Suprapubic skin (tissue), 4 donors: ENCODE results near the gene CLEC4F. TPM values are rescaled to one million over a fixed set of nuclear protein-coding genes. Genes with fewer than 3 reads are reported as not detected.

Source experiments
- DNase-seq, 2 donors: peaks; one replicate each; pipeline ENCODE4 v3.0.0-alpha.2; 2019; ENCODE audit warnings: low spot score in 2 of 2
- H3K27ac ChIP-seq: fragments of 200-600 bp; sonication (generic); one replicate; pipeline ENCODE4 v1.5.1; 2019
- H3K27me3 ChIP-seq: fragments of 200-600 bp; sonication (generic); one replicate; pipeline ENCODE4 v1.5.1; 2019
- H3K36me3 ChIP-seq: fragments of 200-600 bp; sonication (generic); one replicate; pipeline ENCODE4 v1.5.1; 2019
- H3K4me1 ChIP-seq: fragments of 200-600 bp; sonication (generic); one replicate; pipeline ENCODE4 v1.5.1; 2019
- H3K4me3 ChIP-seq: fragments of 200-600 bp; sonication (generic); one replicate; pipeline ENCODE4 v1.5.1; 2019; ENCODE audit warnings: mild to moderate bottlenecking
- H3K9me3 ChIP-seq: fragments of 200-600 bp; sonication (generic); one replicate; pipeline ENCODE4 v1.5.1; 2019
- EP300 ChIP-seq: sonication (generic); formaldehyde crosslinking; IDR thresholded peaks from one replicate; pipeline ENCODE4 v1.6.1; 2017; ENCODE audit warnings: antibody characterized with exemption
- POLR2A ChIP-seq, 2 donors: fragments of 450-650 bp; IDR thresholded peaks; one replicate each; pipeline ENCODE4 v1.6.1; 2017; ENCODE audit warnings: antibody characterized with exemption in 2 of 2, mild to moderate bottlenecking in 2 of 2, moderate library complexity in 2 of 2
- POLR2AphosphoS5 ChIP-seq, 3 donors: sonication (generic); formaldehyde crosslinking; IDR thresholded peaks; one replicate each; pipeline ENCODE4 v1.6.1; 2017; ENCODE audit warnings: antibody characterized with exemption in 3 of 3
- WGBS: methylation state at CpG from one replicate; pipeline ENCODE4 v1.1.5; 2018; 5-methylcytosine and 5-hydroxymethylcytosine counted together
- total RNA-seq, 4 donors: library from RNA; depleted of rRNA; stranded (reverse); fragments of >200 nt; gene quantifications; one replicate each; pipeline ENCODE4 v1.1.0, GENCODE V29; 2016
- TF ChIP-seq, protein P1 (sequence below), 2 donors: fragments of 200-600 bp in 1 of 2; fragments of 450-650 bp in 1 of 2; sonication (generic) in 1 of 2; IDR thresholded peaks; one replicate each; pipeline ENCODE4 v1.5.1; 2016 to 2019; ENCODE audit warnings: antibody characterized with exemption in 2 of 2, mild to moderate bottlenecking in 1 of 2, moderate library complexity in 1 of 2

Gene CLEC4F
- total RNA-seq, 4 donors from 2014 or later: 0.60 to 3.0 (median 0.93) TPM

DNA sequence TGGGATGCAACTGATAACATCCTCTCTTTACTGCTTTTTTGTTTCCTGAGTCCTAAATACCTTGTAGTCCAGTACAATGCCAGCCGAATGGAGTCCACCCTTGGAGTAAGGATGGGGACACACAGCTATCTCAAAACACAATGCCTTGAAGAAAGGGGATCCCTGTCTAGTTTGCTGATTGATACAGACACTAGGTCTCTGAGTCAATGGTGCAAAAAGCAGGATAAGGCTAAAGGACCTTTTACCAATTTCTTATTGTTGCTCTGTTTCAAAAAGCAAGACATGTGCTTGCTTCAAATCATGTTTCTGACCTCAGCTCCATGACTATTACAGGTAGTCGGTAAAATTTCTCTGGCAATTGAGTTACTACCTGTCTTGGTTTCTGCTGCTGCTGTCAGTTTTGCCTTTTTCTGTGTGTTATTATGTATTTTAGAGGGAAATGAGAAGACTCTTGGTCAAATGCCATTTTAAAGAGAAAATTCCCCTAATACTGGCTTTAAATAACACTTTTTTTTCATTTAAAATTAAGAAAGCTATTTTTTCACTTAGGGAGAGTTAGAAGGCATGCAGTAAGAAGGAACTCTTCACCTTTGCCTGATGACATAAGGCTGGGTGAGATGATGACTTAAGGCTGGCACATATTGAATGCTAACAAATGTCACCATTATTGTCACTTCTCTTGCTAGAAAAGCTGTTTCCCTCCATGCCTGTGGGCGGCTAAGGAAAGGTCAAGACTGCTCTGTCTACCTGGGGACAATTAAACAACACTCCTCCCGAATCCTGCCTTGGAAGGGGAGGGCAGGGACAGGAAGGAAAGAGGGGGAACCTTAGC lies 25.0 kb downstream of the CLEC4F start:
- no peak for DNase-seq
- TF ChIP-seq, protein P1, sequence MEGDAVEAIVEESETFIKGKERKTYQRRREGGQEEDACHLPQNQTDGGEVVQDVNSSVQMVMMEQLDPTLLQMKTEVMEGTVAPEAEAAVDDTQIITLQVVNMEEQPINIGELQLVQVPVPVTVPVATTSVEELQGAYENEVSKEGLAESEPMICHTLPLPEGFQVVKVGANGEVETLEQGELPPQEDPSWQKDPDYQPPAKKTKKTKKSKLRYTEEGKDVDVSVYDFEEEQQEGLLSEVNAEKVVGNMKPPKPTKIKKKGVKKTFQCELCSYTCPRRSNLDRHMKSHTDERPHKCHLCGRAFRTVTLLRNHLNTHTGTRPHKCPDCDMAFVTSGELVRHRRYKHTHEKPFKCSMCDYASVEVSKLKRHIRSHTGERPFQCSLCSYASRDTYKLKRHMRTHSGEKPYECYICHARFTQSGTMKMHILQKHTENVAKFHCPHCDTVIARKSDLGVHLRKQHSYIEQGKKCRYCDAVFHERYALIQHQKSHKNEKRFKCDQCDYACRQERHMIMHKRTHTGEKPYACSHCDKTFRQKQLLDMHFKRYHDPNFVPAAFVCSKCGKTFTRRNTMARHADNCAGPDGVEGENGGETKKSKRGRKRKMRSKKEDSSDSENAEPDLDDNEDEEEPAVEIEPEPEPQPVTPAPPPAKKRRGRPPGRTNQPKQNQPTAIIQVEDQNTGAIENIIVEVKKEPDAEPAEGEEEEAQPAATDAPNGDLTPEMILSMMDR (IDR thresholded peaks at IDR 0.05): no peak
- TF ChIP-seq POLR2A (IDR thresholded peaks at IDR 0.05) (no peak), POLR2AphosphoS5 (IDR thresholded peaks at IDR 0.05) (no peak), EP300 (no peak)
- Histone ChIP-seq H3K27me3 (peaks cover 47% of the 10 kb centered on the region), H3K36me3 (no peaks in the 10 kb centered on the region), H3K4me3 (no peak overlapping the region), H3K27ac (no peak overlapping the region), H3K9me3 (peaks cover 6% of the 10 kb centered on the region), H3K4me1 (peaks cover 3% of the 10 kb centered on the region)
- WGBS: 70% methylated on average over 4 of the region's 4 CpGs

DNA sequence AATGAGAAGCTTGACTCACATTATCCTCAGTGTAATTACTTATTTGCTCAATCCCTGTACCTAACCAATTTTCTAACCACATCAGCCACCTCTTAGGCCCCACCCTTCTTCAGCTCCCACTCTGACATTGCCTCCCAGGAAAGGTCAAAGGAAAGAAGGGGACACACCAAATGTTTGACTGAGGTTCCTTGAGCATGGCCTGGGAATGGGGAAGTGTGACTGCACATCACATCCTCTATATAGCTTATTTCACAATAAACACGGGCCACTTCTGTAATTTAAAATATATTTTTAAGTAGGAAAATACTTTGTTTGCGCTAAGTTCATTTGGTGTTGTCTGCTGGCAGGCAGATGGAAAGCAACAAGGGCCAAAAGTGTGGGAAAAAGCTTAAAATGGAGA lies 26.9 kb downstream of the CLEC4F start:
- TF ChIP-seq POLR2AphosphoS5 (IDR thresholded peaks at IDR 0.05): no peak
- TF ChIP-seq, protein P1 (IDR thresholded peaks at IDR 0.05): no peak
- TF ChIP-seq POLR2A (IDR thresholded peaks at IDR 0.05): no peak
- no peak for TF ChIP-seq EP300
- 86% methylated on average over 2 of the region's 2 CpGs for WGBS
- H3K27me3 ChIP-seq: peaks cover 59% of the 10 kb centered on the region

DNA sequence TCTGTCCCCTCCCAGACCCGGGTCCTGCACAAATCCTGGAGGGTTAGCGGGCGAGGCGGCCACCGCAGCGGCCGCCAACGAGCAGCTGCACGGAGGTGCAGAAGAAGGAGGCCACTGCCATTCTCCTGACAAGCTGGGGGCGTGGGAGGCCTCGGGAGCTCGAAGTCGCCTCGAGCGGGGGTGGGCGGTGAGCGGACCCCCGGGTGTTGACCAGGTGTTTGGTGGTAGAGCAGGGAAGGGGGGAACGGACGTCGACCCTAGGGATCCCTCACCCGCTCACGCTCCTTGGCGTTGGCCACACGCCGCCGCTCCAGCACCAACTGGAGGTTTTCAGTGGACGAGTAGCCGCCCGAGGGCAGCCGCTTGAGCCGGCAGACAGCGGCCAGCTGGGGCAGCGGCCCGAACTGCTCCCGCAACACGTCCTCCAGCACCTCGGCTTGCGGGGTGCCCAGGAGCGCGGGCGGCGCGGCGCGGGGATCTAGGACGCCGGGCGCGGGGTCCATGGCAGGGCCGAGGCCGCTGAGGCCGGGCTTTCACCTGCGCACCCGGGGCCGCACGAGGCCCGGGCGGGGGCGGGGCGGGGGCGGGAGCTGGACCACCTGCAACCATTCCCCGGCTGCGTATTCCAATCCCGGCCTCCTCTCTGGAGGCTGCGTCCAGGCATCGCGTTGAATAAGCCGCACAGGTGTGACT lies 30.1 kb downstream of the CLEC4F start, which contains the start of gene FIGLA:
TSS of gene FIGLA (minus strand) at position 508 of the 693 bp plus-strand sequence. CDS start at position 503, 5 bp downstream.
- Histone ChIP-seq H3K9me3 (no peaks in the 10 kb centered on the region), H3K27me3 (peaks cover 74% of the 10 kb centered on the region), H3K4me1 (peaks cover 14% of the 10 kb centered on the region), H3K36me3 (no peaks in the 10 kb centered on the region), H3K27ac (no peak within 1 kb of the TSS), H3K4me3 (peak within 1 kb of the TSS; percentile 41)
- WGBS: 3% methylated on average over 9 of the region's 69 CpGs
- no peak for DNase-seq
- TF ChIP-seq POLR2AphosphoS5 (IDR thresholded peaks at IDR 0.05) (no peak), POLR2A (IDR thresholded peaks at IDR 0.05) (no peak), EP300 (no peak)
- TF ChIP-seq, protein P1 (IDR thresholded peaks at IDR 0.05): no peak

More for the DNA sequence above, 26.9 kb downstream of the CLEC4F start:
- Histone ChIP-seq H3K9me3 (no peaks in the 10 kb centered on the region), H3K36me3 (no peaks in the 10 kb centered on the region), H3K27ac (no peak overlapping the region), H3K4me3 (no peak overlapping the region), H3K4me1 (peaks cover 14% of the 10 kb centered on the region)
- DNase-seq: no peak

DNA sequence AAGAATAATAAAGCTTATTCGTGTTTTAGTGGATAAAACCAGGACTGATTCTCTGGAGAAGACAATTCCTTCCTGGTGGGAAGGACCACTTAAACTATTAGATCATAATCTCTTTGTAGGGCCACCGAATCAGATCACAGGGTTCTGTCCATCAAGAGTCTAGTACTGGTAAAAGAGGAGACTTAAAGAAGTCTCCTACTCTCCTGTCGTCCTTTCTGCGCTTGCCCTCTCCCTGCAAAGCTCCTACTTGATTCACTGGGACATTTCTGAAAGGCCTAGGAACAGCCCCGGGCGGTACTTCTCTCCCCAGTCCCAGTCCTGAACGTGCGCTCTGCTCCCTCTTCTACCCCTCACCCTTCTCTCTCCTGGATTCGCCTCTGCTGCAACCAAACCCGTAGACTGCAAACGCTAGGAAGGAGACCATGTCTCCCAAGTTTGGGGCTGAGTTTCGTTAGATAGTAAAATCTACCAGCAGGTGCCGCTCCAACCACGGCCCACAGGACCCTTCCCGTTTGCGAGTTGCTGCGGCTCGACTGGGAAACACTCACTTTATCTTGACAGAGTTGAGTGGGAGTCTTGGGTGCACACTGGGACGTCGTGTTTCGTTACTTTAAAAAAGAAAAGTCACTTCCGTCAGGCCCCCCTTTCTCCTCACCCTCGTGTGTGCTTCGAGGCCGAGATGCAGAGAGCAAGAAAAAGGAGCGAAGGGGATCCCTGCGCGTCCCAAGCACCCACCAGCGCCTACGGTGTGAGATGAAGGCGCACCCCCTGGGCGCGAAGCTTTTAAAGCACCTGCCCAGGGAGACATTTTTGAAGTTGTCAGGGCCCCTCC lies 30.9 kb downstream of the CLEC4F start:
- DNase-seq: no peak
- 6% methylated on average over 24 of the region's 33 CpGs for WGBS
- H3K27ac ChIP-seq: no peak overlapping the region
- H3K27me3 ChIP-seq: peaks cover 68% of the 10 kb centered on the region
- peak overlapping the region; percentile 41 for H3K4me3 ChIP-seq
- peaks cover 14% of the 10 kb centered on the region for H3K4me1 ChIP-seq
- no peaks in the 10 kb centered on the region for H3K9me3 ChIP-seq
- TF ChIP-seq POLR2AphosphoS5 (IDR thresholded peaks at IDR 0.05): no peak
- TF ChIP-seq, protein P1 (IDR thresholded peaks at IDR 0.05): peak; percentile 1 to 50
- no peaks in the 10 kb centered on the region for H3K36me3 ChIP-seq
